GM12878 (cell line): Measurements from ENCODE around the gene SCN3B. TPM values are rescaled to one million over a fixed set of nuclear protein-coding genes. Genes with fewer than 3 reads are reported as not detected.

Experiments used
- ATAC-seq: fragments of 200-7000 bp; cut with Tn5 transposase; 3 replicates; pipeline ENCODE4 v1.9.1; 2020; ENCODE audit warnings: mild to moderate bottlenecking, moderate library complexity
- BruUV-seq: library from RNA; stranded (reverse); fragments of 400-500 nt; replicated peaks from 2 replicates; lab custom pipeline; 2021; lab: Mats Ljungman, UMichigan
- CTCF ChIA-PET: fragments of 300-600 bp; sonication (Branson Sonifier 250); formaldehyde crosslinking; extraction: SDS; loops from one replicate; lab custom pipeline; 2021; ENCODE audit warnings: inconsistent platforms; lab: Yijun Ruan, JAX
- POLR2A ChIA-PET: fragments of 350-600 bp; formaldehyde crosslinking; extraction: SDS; loops from one replicate; lab custom pipeline; 2021; ENCODE audit warnings: inconsistent platforms; lab: Charles Lee
- RAD21 ChIA-PET: fragments of 300-600 bp; sonication (Branson Sonifier 250); formaldehyde crosslinking; loops from one replicate; lab custom pipeline; 2023; ENCODE audit warnings: antibody characterized with exemption; ENCODE audit not compliant: unreplicated experiment; lab: Charles Lee
- SMC1A ChIA-PET: fragments of 300-600 bp; sonication (Branson Sonifier 250); formaldehyde crosslinking; loops from one replicate; lab custom pipeline; 2023; ENCODE audit not compliant: unreplicated experiment, uncharacterized antibody; lab: Charles Lee
- DNase-seq: peaks from one replicate; pipeline ENCODE4 v3.0.0-alpha.2; 2011; ENCODE audit warnings: low read depth, low spot score
- FAIRE-seq: peaks from 3 replicates; lab custom pipeline; 2011; peaks lifted over from hg19 to GRCh38; lab: Jason Lieb, UNC
- H2AFZ ChIP-seq: 2 replicates; pipeline ENCODE4 v1.6.0; 2011; ENCODE audit warnings: low read depth, low read length, control low read depth; ENCODE audit not compliant: control insufficient read depth
- H3K27ac ChIP-seq: 2 replicates; pipeline ENCODE4 v1.5.1; 2011; ENCODE audit warnings: control low read depth; ENCODE audit not compliant: control insufficient read depth, insufficient read depth
- H3K27me3 ChIP-seq, 2 experiments: replicated peaks in 1 of 2; 2 replicates each; pipeline versions ENCODE4 v1.6.0 to v1.6.1; 2011; ENCODE audit warnings: low read length in 1 of 2; ENCODE audit not compliant: control insufficient read depth in 2 of 2, insufficient read depth in 2 of 2
- H3K36me3 ChIP-seq, 2 experiments: 2 replicates each; pipeline ENCODE4 v1.5.1; 2011; ENCODE audit warnings: low read length in 1 of 2; ENCODE audit not compliant: control insufficient read depth in 2 of 2, insufficient read depth in 2 of 2
- H3K4me1 ChIP-seq: 2 replicates; pipeline ENCODE4 v1.6.1; 2011; ENCODE audit warnings: mild to moderate bottlenecking, low read length, moderate library complexity, mixed read lengths; ENCODE audit not compliant: control insufficient read depth, insufficient read depth
- H3K4me2 ChIP-seq: 2 replicates; pipeline ENCODE4 v1.6.0; 2011; ENCODE audit warnings: control low read depth; ENCODE audit not compliant: control insufficient read depth, insufficient read depth
- H3K4me3 ChIP-seq: fragments of 200-600 bp; sonication (generic); 2 replicates; pipeline ENCODE4 v1.5.1; 2016
- H3K79me2 ChIP-seq: 2 replicates; pipeline ENCODE4 v1.6.0; 2011; ENCODE audit warnings: low read length; ENCODE audit not compliant: control insufficient read depth, insufficient read depth
- H3K9ac ChIP-seq: 2 replicates; pipeline ENCODE4 v1.8.0; 2011; ENCODE audit warnings: low read length, control low read depth, mixed read lengths; ENCODE audit not compliant: control insufficient read depth, insufficient read depth
- H3K9me3 ChIP-seq: replicated peaks from 3 replicates; pipeline ENCODE4 v1.5.1; 2011; ENCODE audit warnings: mild to moderate bottlenecking, low read length; ENCODE audit not compliant: control insufficient read depth, insufficient read depth
- H4K20me1 ChIP-seq: 2 replicates; pipeline ENCODE4 v1.6.0; 2011; ENCODE audit not compliant: control insufficient read depth, insufficient read depth
- ATF2 ChIP-seq: IDR thresholded peaks from 2 replicates; pipeline ENCODE4 v1.6.1; 2012; ENCODE audit warnings: low read length, inconsistent platforms
- ATF7 ChIP-seq: fragments of 450-650 bp; IDR thresholded peaks from 2 replicates; pipeline ENCODE4 v1.6.1; 2016; ENCODE audit warnings: low read depth, mild to moderate bottlenecking
- CHD4 ChIP-seq: fragments of 200-600 bp; sonication (generic); IDR thresholded peaks from 2 replicates; pipeline ENCODE4 v1.6.1; 2016; ENCODE audit warnings: mild to moderate bottlenecking
- CREB1 ChIP-seq: IDR thresholded peaks from 2 replicates; pipeline ENCODE4 v1.6.1; 2012; ENCODE audit warnings: low read depth, mild to moderate bottlenecking, inconsistent platforms
- RCOR1 ChIP-seq: conservative IDR thresholded peaks from 2 replicates; pipeline ENCODE4 v1.6.1; 2012; ENCODE audit warnings: low read depth, low read length, improper control_type of control experiment
- SRF ChIP-seq, 2 experiments: IDR thresholded peaks; 2 replicates each; pipeline ENCODE4 v1.6.1; 2011; ENCODE audit warnings: low read depth in 2 of 2, low read length in 2 of 2, mild to moderate bottlenecking in 1 of 2, moderate library complexity in 1 of 2
- WGBS: methylation state at CpG from one replicate; pipeline ENCODE4 v1.1.6; 2016; ENCODE audit warnings: low lambda C conversion rate; ENCODE audit not compliant: insufficient replicate concordance, insufficient coverage; ENCODE audit errors: missing lambda C conversion rate; 5-methylcytosine and 5-hydroxymethylcytosine counted together
- in situ Hi-C: fragments of 300-500 bp; cut with MboI; formaldehyde crosslinking; loops from 9 replicates; pipeline ENCODE4 v1.14.3; 2018; ENCODE audit warnings: mixed read lengths
- intact Hi-C: fragments of 100-400 bp; cut with micrococcal nuclease; formaldehyde crosslinking; loops from one replicate; pipeline ENCODE4 v1.14.2; 2022; ENCODE audit not compliant: unreplicated experiment
- polyA plus RNA-seq, 11 experiments: library from polyadenylated mRNA; depleted of rRNA in 4 of 11; unstranded in 6 of 11; stranded (reverse) in 5 of 11; fragments of >200 nt; fragmentation: Nextera tagmentation in 4 of 11; fragmentation: Illumina TruSeq in 1 of 11; extraction: Ambion mirVana in 4 of 11; extraction: Trizol in 1 of 11; gene quantifications; 1 replicate in 1 of 11; 2 replicates in 10 of 11; pipeline versions ENCODE4 v1.2.1 to v1.2.3, GENCODE V29; 2011 to 2016; ENCODE audit warnings: inconsistent platforms in 2 of 11, missing spikeins in 2 of 11, low read depth in 1 of 11
- total RNA-seq, 4 experiments: library from RNA; depleted of rRNA in 3 of 4; stranded (reverse); fragments of >200 nt in 3 of 4; fragmentation: Illumina TruSeq in 1 of 4; extraction: Trizol in 1 of 4; gene quantifications; 2 replicates each; pipeline versions ENCODE4 v1.2.1 to v1.2.3, GENCODE V29; 2013 to 2021

The SCN3B gene
- total and polyA plus RNA-seq, 10 of the 15 experiments (the other 5 are each of a cell fraction or from before 2014, with no cell fraction given) = 0.01 to 0.12 (median 0.09) TPM; not detected in 7

- peaks cover 0 to 2% of the 10 kb centered on the region in 2 experiments; a peak in 2 of 4 replicates for H3K27me3 ChIP-seq
- no peaks in the 10 kb centered on the region for H3K36me3 ChIP-seq
- TF ChIP-seq ATF7 (no peak), SRF (IDR thresholded peaks at IDR 0.05; ENCODE audit: low read depth in 2 of 2, low read length in 2 of 2) (peak in 1 of 2 experiments; percentile 25; a peak in 1 of 4 replicates)
- FAIRE-seq (no peak), ATAC-seq (no peak), DNase-seq (no peak)
- H3K9ac ChIP-seq = no peak overlapping the region
- no peak overlapping the region for H2AFZ ChIP-seq
- ChIA-PET CTCF (interaction anchor here (0.9 to 7.5 kb wide), 8 partner anchors 9 to 690 kb away, joined by 3 to 213 read pairs (median 4); no protein-coding TSS in a partner anchor), RAD21 (interaction anchor here (0.9 to 5.9 kb wide), 3 partner anchors 13 to 71 kb away, joined by 3 to 43 read pairs (median 4); no protein-coding TSS in a partner anchor), SMC1A (interaction anchor here (0.7 to 4.0 kb wide), 4 partner anchors 13 to 76 kb away, joined by 3 to 26 read pairs (median 4); no protein-coding TSS in a partner anchor), POLR2A (no interaction called here)
- no peaks in the 10 kb centered on the region for H3K4me1 ChIP-seq
- no peak overlapping the region for H3K27ac ChIP-seq
- WGBS = 17% methylated on average over 5 of the region's 5 CpGs
- BruUV-seq = no TSS peak
- H3K9me3 ChIP-seq = no peaks in the 10 kb centered on the region
- in situ Hi-C loops (no loop called here), intact Hi-C loops (no loop called here)
- H3K4me3 ChIP-seq = no peak overlapping the region
- no peak overlapping the region for H3K4me2 ChIP-seq
- H3K79me2 ChIP-seq = no peaks in the 10 kb centered on the region
- H4K20me1 ChIP-seq = no peaks in the 10 kb centered on the region
Observed at GRCh38 chr11:123640029-123640428, 14.4 kb downstream of the SCN3B start.

- H3K4me1 ChIP-seq = no peaks in the 10 kb centered on the region
- SMC1A ChIA-PET = interaction anchor here (1.4 to 1.5 kb wide), 2 partner anchors 14 to 102 kb away, joined by 3 to 4 read pairs; no protein-coding TSS in a partner anchor
- in situ Hi-C loops = no loop called here
- ATAC-seq = no peak
- intact Hi-C loops = no loop called here
- H2AFZ ChIP-seq = no peak overlapping the region
- peaks cover 0 to 3% of the 10 kb centered on the region in 2 experiments; a peak in 2 of 4 replicates for H3K27me3 ChIP-seq
- no TSS peak for BruUV-seq
- H3K9ac ChIP-seq = no peak overlapping the region
- no peak overlapping the region for H3K4me3 ChIP-seq
- no peak for FAIRE-seq
- no peaks in the 10 kb centered on the region for H4K20me1 ChIP-seq
- CTCF ChIA-PET = interaction anchor here (0.6 to 1.6 kb wide), 5 partner anchors 10 to 847 kb away, joined by 3 to 6 read pairs (median 4); no protein-coding TSS in a partner anchor
- TF ChIP-seq RCOR1 = no peak
- no peak for TF ChIP-seq ATF2
- no peak for TF ChIP-seq CHD4
- no peak for TF ChIP-seq CREB1
- POLR2A ChIA-PET = no interaction called here
- H3K9me3 ChIP-seq = no peaks in the 10 kb centered on the region
- RAD21 ChIA-PET = no interaction called here
- WGBS = 3% methylated on average over 3 of the region's 3 CpGs
- no peaks in the 10 kb centered on the region for H3K79me2 ChIP-seq
- H3K4me2 ChIP-seq = no peak overlapping the region
- H3K36me3 ChIP-seq = no peaks in the 10 kb centered on the region; a peak in 1 of 4 replicates
- H3K27ac ChIP-seq = no peak overlapping the region
- DNase-seq = no peak
Observed at GRCh38 chr11:123630126-123630608, 24.3 kb downstream of the SCN3B start.
